Measurements from ENCODE around the gene TSSK2.

TSSK2 gene

GRCh38 chr22:19106886-19107729 lies 24.0 kb upstream of the TSSK2 start:
- DNase-seq, result no peak

- no peak for DNase-seq
Measured at GRCh38 chr22:19107730-19108074, 23.4 kb upstream of the TSSK2 start.

GRCh38 chr22:19108807-19109197 lies 22.3 kb upstream of the TSSK2 start:
- no peak for DNase-seq

- peak; percentile 26 for DNase-seq
Measured at GRCh38 chr22:19109198-19110063, 21.7 kb upstream of the TSSK2 start.

GRCh38 chr22:19110064-19110458 lies 21.0 kb upstream of the TSSK2 start:
- DNase-seq, result no peak

GRCh38 chr22:19110646-19111045 lies 20.5 kb upstream of the TSSK2 start:
- no peak for DNase-seq

GRCh38 chr22:19111140-19111539 lies 20.0 kb upstream of the TSSK2 start:
- DNase-seq, result no peak

GRCh38 chr22:19111584-19111983 lies 19.5 kb upstream of the TSSK2 start:
- no peak for DNase-seq

- DNase-seq, result no peak
Measured at GRCh38 chr22:19113429-19113828, 17.7 kb upstream of the TSSK2 start.

GRCh38 chr22:19114984-19115552 lies 16.0 kb upstream of the TSSK2 start:
- DNase-seq, result no peak

GRCh38 chr22:19115628-19116027 lies 15.5 kb upstream of the TSSK2 start:
- DNase-seq, result no peak

- DNase-seq, result no peak
Measured at GRCh38 chr22:19117111-19117512, 14.0 kb upstream of the TSSK2 start.

- no peak for DNase-seq
Measured at GRCh38 chr22:19118329-19118880, 12.7 kb upstream of the TSSK2 start.

- no peak for DNase-seq
Measured at GRCh38 chr22:19119949-19120348, 11.2 kb upstream of the TSSK2 start.

GRCh38 chr22:19120829-19121630 lies 10.1 kb upstream of the TSSK2 start:
- no peak for DNase-seq

GRCh38 chr22:19121631-19122142 lies 9.4 kb upstream of the TSSK2 start:
- peak; percentile 18 for DNase-seq

GRCh38 chr22:19122143-19122751 lies 8.9 kb upstream of the TSSK2 start, which contains the start of gene DGCR2:
Gene DGCR2 (minus strand): TSS chr22:19122412. CDS start chr22:19122206, 206 bp downstream.
- peak; percentile 93 for DNase-seq

GRCh38 chr22:19122752-19123492 lies 8.2 kb upstream of the TSSK2 start:
- no peak for DNase-seq

GRCh38 chr22:19123936-19124335 lies 7.2 kb upstream of the TSSK2 start:
- no peak for DNase-seq

- DNase-seq, result no peak
Measured at GRCh38 chr22:19124377-19124776, 6.7 kb upstream of the TSSK2 start.

GRCh38 chr22:19125011-19125410 lies 6.1 kb upstream of the TSSK2 start:
- DNase-seq, result no peak
